Liver (tissue), 3 donors: Measurements from ENCODE around the gene SLC25A21.

Experiments
- EGR1 ChIP-seq, 2 donors: IDR thresholded peaks; 2 replicates each; pipeline ENCODE4 v1.6.1; 2016 to 2018; ENCODE audit warnings: antibody characterized with exemption in 2 of 2, low read depth in 2 of 2
- HNF4A ChIP-seq, 2 donors: conservative IDR thresholded peaks; 2 replicates each; pipeline ENCODE4 v1.6.1; 2016; ENCODE audit warnings: antibody characterized with exemption in 2 of 2, mild to moderate bottlenecking in 2 of 2
- JUND ChIP-seq, 2 donors: IDR thresholded peaks; 2 replicates each; pipeline ENCODE4 v1.6.1; 2016; ENCODE audit warnings: antibody characterized with exemption in 2 of 2
- RAD21 ChIP-seq, 2 donors: IDR thresholded peaks; 2 replicates each; pipeline ENCODE4 v1.6.1; 2016; ENCODE audit warnings: antibody characterized with exemption in 2 of 2, mild to moderate bottlenecking in 2 of 2
- SP1 ChIP-seq: IDR thresholded peaks from 2 replicates; pipeline ENCODE4 v1.6.1; 2018; ENCODE audit warnings: antibody characterized with exemption, mild to moderate bottlenecking
- TAF1 ChIP-seq: conservative IDR thresholded peaks from 2 replicates; pipeline ENCODE4 v1.6.1; 2016; ENCODE audit warnings: antibody characterized with exemption, mild to moderate bottlenecking
- YY1 ChIP-seq: IDR thresholded peaks from 2 replicates; pipeline ENCODE4 v1.6.1; 2016; ENCODE audit warnings: antibody characterized with exemption, mild to moderate bottlenecking
- TF ChIP-seq, protein P1 (sequence below): fragments of 150-350 bp; IDR thresholded peaks from 2 replicates; pipeline ENCODE4 v1.5.1; 2017; ENCODE audit warnings: improper control_type of control experiment, low read depth, low read length; ENCODE audit not compliant: missing input control
- TF ChIP-seq, protein P2 (sequence below): IDR thresholded peaks from 2 replicates; pipeline ENCODE4 v1.6.1; 2016; ENCODE audit warnings: antibody characterized with exemption
- TF ChIP-seq, protein P3 (sequence below): IDR thresholded peaks from 2 replicates; pipeline ENCODE4 v1.6.1; 2016; ENCODE audit warnings: antibody characterized with exemption
- TF ChIP-seq, protein P4 (sequence below): IDR thresholded peaks from 2 replicates; pipeline ENCODE4 v1.6.1; 2016; ENCODE audit warnings: antibody characterized with exemption
- donor health status: healthy.
- donor health status: healthy.

DNA sequence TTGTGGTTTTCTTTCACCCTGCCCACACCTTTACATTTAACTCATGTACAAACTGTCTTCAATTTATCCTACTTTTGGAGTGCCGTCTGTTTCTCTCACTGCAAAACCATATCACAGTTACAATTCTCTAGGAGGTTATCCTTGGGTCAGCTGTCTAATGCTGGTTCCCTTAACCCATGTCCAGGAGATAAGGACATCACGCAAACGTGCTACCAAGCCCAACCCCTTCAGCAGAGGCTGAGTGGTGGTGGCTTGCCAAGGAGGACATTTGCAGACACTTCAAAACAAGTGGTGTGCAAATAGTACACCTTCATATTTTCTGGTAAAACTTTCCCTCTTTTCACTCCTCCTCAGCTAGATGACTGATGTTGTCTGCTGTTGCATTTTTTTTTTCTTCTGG is 342.9 kb downstream of the SLC25A21 start:
- TF ChIP-seq, protein P1, sequence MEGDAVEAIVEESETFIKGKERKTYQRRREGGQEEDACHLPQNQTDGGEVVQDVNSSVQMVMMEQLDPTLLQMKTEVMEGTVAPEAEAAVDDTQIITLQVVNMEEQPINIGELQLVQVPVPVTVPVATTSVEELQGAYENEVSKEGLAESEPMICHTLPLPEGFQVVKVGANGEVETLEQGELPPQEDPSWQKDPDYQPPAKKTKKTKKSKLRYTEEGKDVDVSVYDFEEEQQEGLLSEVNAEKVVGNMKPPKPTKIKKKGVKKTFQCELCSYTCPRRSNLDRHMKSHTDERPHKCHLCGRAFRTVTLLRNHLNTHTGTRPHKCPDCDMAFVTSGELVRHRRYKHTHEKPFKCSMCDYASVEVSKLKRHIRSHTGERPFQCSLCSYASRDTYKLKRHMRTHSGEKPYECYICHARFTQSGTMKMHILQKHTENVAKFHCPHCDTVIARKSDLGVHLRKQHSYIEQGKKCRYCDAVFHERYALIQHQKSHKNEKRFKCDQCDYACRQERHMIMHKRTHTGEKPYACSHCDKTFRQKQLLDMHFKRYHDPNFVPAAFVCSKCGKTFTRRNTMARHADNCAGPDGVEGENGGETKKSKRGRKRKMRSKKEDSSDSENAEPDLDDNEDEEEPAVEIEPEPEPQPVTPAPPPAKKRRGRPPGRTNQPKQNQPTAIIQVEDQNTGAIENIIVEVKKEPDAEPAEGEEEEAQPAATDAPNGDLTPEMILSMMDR, result no peak
- TF ChIP-seq EGR1 (IDR thresholded peaks at IDR 0.05; ENCODE audit: low read depth in 2 of 2) (no peak), RAD21 (IDR thresholded peaks at IDR 0.05) (no peak), TAF1 (no peak), YY1 (no peak), JUND (IDR thresholded peaks at IDR 0.05) (no peak), HNF4A (conservative IDR thresholded peaks at IDR 0.05) (no peak), SP1 (no peak)
- TF ChIP-seq, protein P2, sequence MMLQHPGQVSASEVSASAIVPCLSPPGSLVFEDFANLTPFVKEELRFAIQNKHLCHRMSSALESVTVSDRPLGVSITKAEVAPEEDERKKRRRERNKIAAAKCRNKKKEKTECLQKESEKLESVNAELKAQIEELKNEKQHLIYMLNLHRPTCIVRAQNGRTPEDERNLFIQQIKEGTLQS, result no peak
- TF ChIP-seq, protein P3, sequence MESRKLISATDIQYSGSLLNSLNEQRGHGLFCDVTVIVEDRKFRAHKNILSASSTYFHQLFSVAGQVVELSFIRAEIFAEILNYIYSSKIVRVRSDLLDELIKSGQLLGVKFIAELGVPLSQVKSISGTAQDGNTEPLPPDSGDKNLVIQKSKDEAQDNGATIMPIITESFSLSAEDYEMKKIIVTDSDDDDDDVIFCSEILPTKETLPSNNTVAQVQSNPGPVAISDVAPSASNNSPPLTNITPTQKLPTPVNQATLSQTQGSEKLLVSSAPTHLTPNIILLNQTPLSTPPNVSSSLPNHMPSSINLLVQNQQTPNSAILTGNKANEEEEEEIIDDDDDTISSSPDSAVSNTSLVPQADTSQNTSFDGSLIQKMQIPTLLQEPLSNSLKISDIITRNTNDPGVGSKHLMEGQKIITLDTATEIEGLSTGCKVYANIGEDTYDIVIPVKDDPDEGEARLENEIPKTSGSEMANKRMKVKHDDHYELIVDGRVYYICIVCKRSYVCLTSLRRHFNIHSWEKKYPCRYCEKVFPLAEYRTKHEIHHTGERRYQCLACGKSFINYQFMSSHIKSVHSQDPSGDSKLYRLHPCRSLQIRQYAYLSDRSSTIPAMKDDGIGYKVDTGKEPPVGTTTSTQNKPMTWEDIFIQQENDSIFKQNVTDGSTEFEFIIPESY, result no peak
- TF ChIP-seq, protein P4, sequence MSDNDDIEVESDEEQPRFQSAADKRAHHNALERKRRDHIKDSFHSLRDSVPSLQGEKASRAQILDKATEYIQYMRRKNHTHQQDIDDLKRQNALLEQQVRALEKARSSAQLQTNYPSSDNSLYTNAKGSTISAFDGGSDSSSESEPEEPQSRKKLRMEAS, result no peak
